HEK293T (cell line): ENCODE data around the gene EPB41L2.
"Not testable (repeated sequence)": the region's sequence is repeated elsewhere in the genome, so short reads cannot be mapped to it uniquely, and the experiment has no call there.

Experiments
- CTCF ChIA-PET: fragments of 350-600 bp; formaldehyde crosslinking; extraction: SDS; loops from one replicate; lab custom pipeline; 2021; ENCODE audit warnings: antibody characterized with exemption, inconsistent platforms; lab: Yijun Ruan, JAX
- POLR2A ChIA-PET: fragments of 350-600 bp; formaldehyde crosslinking; extraction: SDS; loops from one replicate; lab custom pipeline; 2020; ENCODE audit warnings: antibody characterized with exemption, inconsistent platforms; lab: Yijun Ruan, JAX
- DNase-seq: peaks from one replicate; pipeline ENCODE4 v3.0.0; 2012; ENCODE audit warnings: mixed read lengths; ENCODE audit errors: extremely low spot score
- ARNT ChIP-seq: fragments of 450-650 bp; IDR thresholded peaks from 2 replicates; pipeline ENCODE4 v1.6.1; 2017; ENCODE audit warnings: mild to moderate bottlenecking
- BHLHE40 ChIP-seq: fragments of 450-650 bp; IDR thresholded peaks from 2 replicates; pipeline ENCODE4 v1.6.1; 2016; ENCODE audit warnings: mild to moderate bottlenecking, moderate library complexity, borderline replicate concordance
- CTBP1 ChIP-seq: fragments of 450-650 bp; IDR thresholded peaks from 2 replicates; pipeline ENCODE4 v1.6.1; 2016; ENCODE audit warnings: borderline replicate concordance
- ELF4 ChIP-seq: fragments of 450-650 bp; IDR thresholded peaks from 2 replicates; pipeline ENCODE4 v1.6.1; 2017; ENCODE audit warnings: antibody characterized with exemption
- FOXA1 ChIP-seq: fragments of 450-650 bp; IDR thresholded peaks from 2 replicates; pipeline ENCODE4 v1.6.1; 2016; ENCODE audit warnings: mild to moderate bottlenecking
- FOXK2 ChIP-seq: fragments of 450-650 bp; IDR thresholded peaks from 2 replicates; pipeline ENCODE4 v1.6.1; 2016; ENCODE audit warnings: mild to moderate bottlenecking
- FOXM1 ChIP-seq: fragments of 450-650 bp; IDR thresholded peaks from 2 replicates; pipeline ENCODE4 v1.6.1; 2017; ENCODE audit warnings: mild to moderate bottlenecking, borderline replicate concordance
- HDGF ChIP-seq: fragments of 450-650 bp; IDR thresholded peaks from 2 replicates; pipeline ENCODE4 v1.6.1; 2017; ENCODE audit warnings: antibody characterized with exemption, borderline replicate concordance
- L3MBTL2 ChIP-seq: fragments of 450-650 bp; conservative IDR thresholded peaks from 2 replicates; pipeline ENCODE4 v1.6.1; 2016; ENCODE audit warnings: mild to moderate bottlenecking
- LEF1 ChIP-seq: fragments of 450-650 bp; IDR thresholded peaks from 2 replicates; pipeline ENCODE4 v1.6.1; 2017; ENCODE audit warnings: mild to moderate bottlenecking, borderline replicate concordance
- NFRKB ChIP-seq: fragments of 450-650 bp; IDR thresholded peaks from 2 replicates; pipeline ENCODE4 v1.6.1; 2016; ENCODE audit warnings: mild to moderate bottlenecking, moderate library complexity
- PKNOX1 ChIP-seq: fragments of 450-650 bp; IDR thresholded peaks from 2 replicates; pipeline ENCODE4 v1.6.1; 2016
- SP1 ChIP-seq: fragments of 450-650 bp; IDR thresholded peaks from 2 replicates; pipeline ENCODE4 v1.6.1; 2017
- SUZ12 ChIP-seq: fragments of 450-650 bp; IDR thresholded peaks from 2 replicates; pipeline ENCODE4 v1.6.1; 2016; ENCODE audit warnings: mild to moderate bottlenecking
- TARDBP ChIP-seq: fragments of 450-650 bp; IDR thresholded peaks from 2 replicates; pipeline ENCODE4 v1.6.1; 2016
- ZNF384 ChIP-seq: fragments of 450-650 bp; IDR thresholded peaks from 2 replicates; pipeline ENCODE4 v1.6.1; 2016

Gene EPB41L2

GRCh38 chr6:130996635-130997034 lies 66.4 kb downstream of the EPB41L2 start:
- ChIA-PET CTCF (no interaction called here), POLR2A (no interaction called here)
- DNase-seq, result no peak
- TF ChIP-seq SUZ12 (no peak), CTBP1 (no peak)

- ChIA-PET POLR2A (interaction anchor here (0.6 kb wide), 1 partner anchor 18 kb away, joined by 3 read pairs; no protein-coding TSS in a partner anchor), CTCF (interaction anchor here (1.4 kb wide), 1 partner anchor 15 kb away, joined by 4 read pairs; no protein-coding TSS in a partner anchor)
- DNase-seq, result no peak
- TF ChIP-seq ELF4 (no peak), TARDBP (no peak), CTBP1 (no peak), FOXA1 (no peak), FOXK2 (no peak), NFRKB (no peak), FOXM1 (no peak), ARNT (no peak), L3MBTL2 (no peak), LEF1 (no peak)
Measured at GRCh38 chr6:130995783-130996447, 67.1 kb downstream of the EPB41L2 start.

GRCh38 chr6:130994319-130995097 lies 68.5 kb downstream of the EPB41L2 start:
- DNase-seq, result no peak
- ChIA-PET POLR2A (no interaction called here), CTCF (interaction anchor here (1.4 kb wide), 1 partner anchor 13 kb away, joined by 4 read pairs; no protein-coding TSS in a partner anchor)
- no peak for TF ChIP-seq HDGF
- TF ChIP-seq LEF1, result no peak
- TF ChIP-seq SUZ12, result no peak
- TF ChIP-seq ZNF384, result no peak
- no peak for TF ChIP-seq NFRKB
- TF ChIP-seq ELF4, result no peak
- no peak for TF ChIP-seq CTBP1

GRCh38 chr6:130993292-130993765 lies 69.7 kb downstream of the EPB41L2 start:
- TF ChIP-seq SUZ12 (no peak), ZNF384 (no peak), L3MBTL2 (no peak), FOXM1 (no peak), LEF1 (no peak), NFRKB (no peak), HDGF (no peak), FOXA1 (no peak), FOXK2 (no peak), BHLHE40 (no peak), PKNOX1 (no peak), SP1 (no peak), TARDBP (no peak), ARNT (no peak), CTBP1 (no peak), ELF4 (no peak)
- POLR2A ChIA-PET, result interaction anchor here (1.7 kb wide), 1 partner anchor 70 kb away, joined by 4 read pairs; the partner anchor contains the start of gene EPB41L2
- CTCF ChIA-PET, result no interaction called here
- no peak for DNase-seq

GRCh38 chr6:130991422-130992137 lies 71.5 kb downstream of the EPB41L2 start:
- no peak for TF ChIP-seq BHLHE40
- no peak for TF ChIP-seq TARDBP
- POLR2A ChIA-PET, result interaction anchor here (1.7 kb wide), 1 partner anchor 72 kb away, joined by 4 read pairs; the partner anchor contains the start of gene EPB41L2
- CTCF ChIA-PET, result no interaction called here
- no peak for DNase-seq

GRCh38 chr6:130987539-130987938 lies 75.5 kb downstream of the EPB41L2 start:
- CTCF ChIA-PET, DNase-seq, POLR2A ChIA-PET: not testable (repeated sequence)

GRCh38 chr6:130985115-130985514 lies 77.9 kb downstream of the EPB41L2 start:
- CTCF ChIA-PET, result no interaction called here

More at GRCh38 chr6:130985115-130985514, 77.9 kb downstream of the EPB41L2 start:
- TF ChIP-seq CTBP1, result no peak
- no peak for TF ChIP-seq BHLHE40
- no peak for TF ChIP-seq LEF1
- TF ChIP-seq HDGF, result no peak
- TF ChIP-seq TARDBP, result no peak
- TF ChIP-seq FOXA1, result no peak
- no peak for TF ChIP-seq ZNF384
- no peak for TF ChIP-seq SP1
- TF ChIP-seq ARNT, result no peak
- TF ChIP-seq FOXK2, result no peak
- no peak for TF ChIP-seq ELF4
- no peak for TF ChIP-seq NFRKB
- no peak for TF ChIP-seq PKNOX1
- TF ChIP-seq SUZ12, result no peak
- POLR2A ChIA-PET, result no interaction called here
- no peak for DNase-seq
